ENCODE measurements around the gene ESRRB.

Gene ESRRB

DNA sequence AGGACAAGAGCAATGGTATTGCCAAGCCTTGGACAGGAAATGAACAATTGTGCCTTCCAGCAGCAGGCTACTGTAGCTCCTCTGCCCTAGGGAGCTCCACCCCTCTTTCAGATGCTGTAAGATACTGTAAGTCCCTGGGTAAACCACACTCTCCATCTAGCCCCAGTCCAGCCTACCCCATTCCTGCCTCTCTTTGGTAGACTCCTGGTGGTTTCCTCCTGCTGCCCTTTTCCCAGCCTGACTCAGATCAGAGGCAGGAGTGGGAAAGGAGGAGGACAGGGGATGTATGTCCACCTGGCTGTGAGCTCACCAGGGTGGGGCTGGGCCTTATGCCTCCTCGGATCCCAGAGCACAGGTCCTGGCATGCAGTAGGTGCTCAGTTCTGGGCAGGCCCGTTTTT is 174.6 kb downstream of the ESRRB start:
- DNase-seq, result no peak

DNA sequence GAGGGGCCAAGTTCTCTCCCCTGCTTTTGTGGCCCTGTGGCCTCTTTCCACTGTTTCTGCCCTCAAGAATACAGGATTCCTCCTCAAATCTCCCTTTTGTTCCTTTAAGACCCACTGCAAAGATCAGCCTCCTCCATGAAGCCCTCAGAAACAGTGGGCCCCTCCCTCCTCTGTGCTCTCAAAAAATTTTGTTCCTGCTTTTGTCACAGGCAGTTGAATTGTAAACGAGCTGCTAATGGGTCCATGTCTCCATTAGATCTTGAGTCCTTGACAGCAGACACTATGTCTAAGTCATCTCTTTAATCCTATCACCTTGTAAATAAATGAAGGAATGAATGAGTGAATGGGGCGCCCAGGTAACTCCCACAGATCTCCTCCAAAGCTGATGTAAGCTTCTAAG is 175.2 kb downstream of the ESRRB start:
- no peak for DNase-seq

Data from GOT3 (cell line).